ENCODE measurements around the gene MB21D2.

GRCh38 chr3:192747145-192747544 lies 170.5 kb downstream of the MB21D2 start:
- no peak for TF ChIP-seq CTCF (IDR thresholded peaks at IDR 0.05; ENCODE audit: insufficient read depth, low read length, poor library complexity, severe bottlenecking)
- TF ChIP-seq EZH2phosphoT487 (conservative IDR thresholded peaks at IDR 0.05; ENCODE audit: low read length), result no peak

Measured in SU-DHL-6 (cell line).